Measurements from ENCODE around the gene TMPRSS13.

Gene TMPRSS13

DNA sequence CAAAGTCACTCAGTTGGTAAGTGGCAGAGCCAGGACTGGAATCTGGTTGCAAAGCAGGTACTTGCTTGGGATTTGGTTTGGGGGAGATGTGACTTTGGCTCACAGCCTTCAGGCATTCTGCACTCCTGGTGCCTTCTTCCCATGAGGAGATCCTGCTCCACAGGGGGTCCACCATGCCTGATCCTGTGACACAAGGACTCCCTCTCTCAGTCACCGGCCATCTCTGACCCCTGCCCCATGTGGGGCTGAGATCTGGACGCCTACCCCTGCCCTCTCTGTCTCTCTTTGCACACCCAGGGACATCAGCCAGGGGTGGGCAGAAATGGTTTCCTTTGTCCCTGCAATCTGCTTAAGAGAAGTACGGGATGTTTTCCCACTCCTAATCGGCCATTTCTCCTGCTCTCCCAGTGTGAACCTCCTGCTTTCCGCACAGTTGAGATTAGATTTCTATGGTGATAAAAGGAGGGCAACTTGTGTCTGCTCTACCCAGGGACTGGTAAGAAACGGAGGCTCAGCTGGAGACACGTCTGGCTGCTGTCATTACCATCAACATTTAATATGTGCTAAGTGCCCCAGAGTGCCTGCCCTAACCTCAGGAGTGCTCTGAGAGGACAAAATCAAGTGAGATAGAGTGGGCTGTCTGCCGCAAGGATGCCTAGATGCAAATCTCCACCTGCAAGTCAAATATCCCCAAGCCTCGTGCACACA is 41.6 kb downstream of the TMPRSS13 start:
- DNase-seq, result no peak

- no peak for DNase-seq
Observed at GRCh38 chr11:117885777-117886176, 43.4 kb downstream of the TMPRSS13 start.

- no peak for DNase-seq
Observed at GRCh38 chr11:117884994-117885393, 44.2 kb downstream of the TMPRSS13 start.

DNA sequence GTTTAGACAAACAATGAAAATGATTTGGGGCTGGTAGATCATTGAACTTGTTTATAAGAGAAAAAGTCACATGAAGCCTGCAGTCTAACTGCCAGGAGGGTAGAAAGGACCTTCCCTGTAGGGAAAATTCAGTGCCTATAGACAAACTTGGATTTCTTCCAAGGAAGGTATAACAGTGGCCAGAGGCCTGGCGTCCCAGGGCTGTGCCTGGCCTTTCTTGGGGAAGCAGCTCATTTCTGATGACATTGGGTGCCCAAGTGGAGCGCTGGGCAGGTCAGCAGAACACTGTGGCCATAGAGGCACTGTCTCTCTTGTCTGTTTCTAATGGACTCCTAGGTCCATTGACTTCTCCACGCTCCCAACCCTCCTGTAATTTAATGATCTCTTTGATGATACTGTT is 46.1 kb downstream of the TMPRSS13 start:
- DNase-seq, result no peak

DNA sequence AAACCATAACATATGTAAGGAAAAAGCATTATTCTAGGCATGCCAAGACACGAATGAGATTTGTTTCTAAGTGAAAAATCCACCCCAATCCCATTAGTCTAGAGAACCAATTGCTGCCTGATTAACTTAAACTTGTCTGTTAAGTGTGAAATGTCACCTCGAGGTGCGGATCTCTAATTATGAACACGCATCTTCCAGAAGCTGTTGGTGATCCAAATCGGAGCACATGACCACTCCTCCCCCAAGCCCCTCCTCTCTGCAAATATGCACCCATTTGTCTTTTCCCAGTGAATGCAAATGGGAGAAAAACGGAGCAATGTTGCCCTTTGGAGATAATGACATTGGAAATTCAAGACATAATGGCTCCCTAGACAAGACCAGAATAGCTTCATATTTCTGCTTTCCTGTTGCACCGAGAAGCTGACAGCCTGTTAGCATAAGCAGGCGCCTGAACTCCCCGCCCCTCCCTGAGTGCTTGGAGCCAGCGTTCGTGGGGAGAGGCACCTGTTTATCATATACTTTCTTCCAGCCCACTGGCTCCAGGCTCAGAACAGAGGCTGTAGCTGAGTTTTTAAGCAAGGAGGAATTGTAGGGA is 46.8 kb downstream of the TMPRSS13 start:
- DNase-seq, result no peak

DNA sequence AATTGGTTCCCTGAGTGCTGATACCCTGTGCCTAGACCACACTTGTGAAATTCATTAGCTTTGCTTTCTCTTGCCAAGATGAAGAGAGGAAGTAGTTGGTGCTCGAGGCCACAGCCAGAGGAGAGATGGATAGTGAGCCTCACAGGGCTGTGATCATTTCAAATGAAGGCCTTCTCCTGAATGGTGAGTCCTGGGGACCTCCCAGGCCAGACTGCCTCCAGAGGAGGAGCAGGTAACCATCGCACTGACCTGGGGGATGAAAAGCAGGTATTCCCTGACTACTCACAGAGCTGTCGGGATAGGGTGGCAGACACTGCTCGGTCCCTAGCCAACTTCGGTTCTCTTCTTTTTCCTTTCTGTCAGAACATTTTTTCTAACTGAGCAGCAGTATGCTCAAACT is 48.0 kb downstream of the TMPRSS13 start:
- DNase-seq, result no peak

DNA sequence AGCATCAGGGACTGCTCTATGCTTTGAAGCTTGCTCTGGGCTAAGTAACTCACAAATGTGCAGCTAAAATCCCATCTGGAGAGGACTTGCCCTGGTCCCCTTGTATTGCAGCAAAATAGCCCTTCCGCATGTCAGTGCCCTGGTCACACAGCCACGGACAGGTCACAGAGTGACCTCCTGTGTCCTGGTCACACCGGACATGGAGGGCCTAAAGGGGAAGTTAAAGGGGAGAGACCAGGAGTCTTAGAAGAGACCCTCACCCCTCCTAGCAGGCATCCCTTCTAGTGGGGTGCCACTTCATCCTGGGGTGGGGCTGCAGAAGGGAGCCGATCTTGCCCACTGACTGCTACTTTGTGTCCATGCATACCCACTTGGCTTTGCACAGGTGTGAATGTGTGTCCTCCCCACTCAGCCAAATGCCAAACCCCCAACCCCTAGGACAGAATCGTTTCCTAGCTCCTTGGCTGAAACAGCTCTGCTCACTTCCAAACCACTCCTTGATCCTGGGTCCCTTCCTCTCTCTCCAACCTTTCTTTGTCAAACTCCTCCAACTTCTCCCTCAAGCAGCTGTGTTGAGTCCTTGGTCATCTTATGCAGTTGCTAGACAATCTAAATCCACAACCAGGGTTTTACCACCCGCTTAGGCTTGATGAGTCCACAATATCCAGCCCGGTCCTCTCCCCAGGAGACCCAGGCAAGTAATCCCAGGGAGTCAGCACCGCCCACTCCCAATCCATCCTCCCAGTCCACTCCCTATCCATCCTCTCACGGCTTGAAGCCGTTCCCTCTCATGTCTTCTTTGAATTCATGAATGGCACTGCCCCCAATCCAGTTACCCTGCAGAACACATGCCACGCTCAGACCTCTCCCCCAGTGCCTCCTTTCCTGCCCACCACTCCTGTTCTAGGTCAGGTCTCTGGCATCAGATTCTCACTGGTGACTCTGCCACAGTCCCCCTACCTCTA is 49.4 kb downstream of the TMPRSS13 start:
- no peak for DNase-seq

DNA sequence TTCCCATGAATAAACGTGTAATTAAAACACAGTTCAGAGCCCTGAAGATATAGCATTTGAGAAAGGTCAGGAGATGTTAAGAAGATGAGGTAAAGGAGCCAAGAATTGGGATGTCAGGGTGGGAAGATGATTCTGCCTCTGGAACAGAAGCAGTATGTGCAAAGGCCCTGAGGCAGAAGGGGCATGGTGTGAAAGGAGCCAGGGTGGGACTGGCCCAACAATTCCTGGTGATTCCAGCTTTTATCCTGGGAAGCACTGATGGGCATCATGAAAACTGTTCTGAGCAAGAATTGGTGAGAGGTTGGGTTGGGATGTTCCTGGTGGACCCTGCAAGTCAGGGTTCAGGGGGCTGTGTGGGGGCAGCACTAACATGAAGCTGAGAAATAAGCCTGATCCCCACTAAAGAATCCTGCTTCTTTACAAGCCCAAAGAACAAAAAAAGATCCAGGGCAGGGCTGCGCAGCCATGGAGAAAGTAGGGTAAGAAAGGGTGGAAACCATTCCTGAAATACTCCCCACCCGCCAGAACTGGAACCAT is 50.2 kb downstream of the TMPRSS13 start:
- no peak for DNase-seq

DNA sequence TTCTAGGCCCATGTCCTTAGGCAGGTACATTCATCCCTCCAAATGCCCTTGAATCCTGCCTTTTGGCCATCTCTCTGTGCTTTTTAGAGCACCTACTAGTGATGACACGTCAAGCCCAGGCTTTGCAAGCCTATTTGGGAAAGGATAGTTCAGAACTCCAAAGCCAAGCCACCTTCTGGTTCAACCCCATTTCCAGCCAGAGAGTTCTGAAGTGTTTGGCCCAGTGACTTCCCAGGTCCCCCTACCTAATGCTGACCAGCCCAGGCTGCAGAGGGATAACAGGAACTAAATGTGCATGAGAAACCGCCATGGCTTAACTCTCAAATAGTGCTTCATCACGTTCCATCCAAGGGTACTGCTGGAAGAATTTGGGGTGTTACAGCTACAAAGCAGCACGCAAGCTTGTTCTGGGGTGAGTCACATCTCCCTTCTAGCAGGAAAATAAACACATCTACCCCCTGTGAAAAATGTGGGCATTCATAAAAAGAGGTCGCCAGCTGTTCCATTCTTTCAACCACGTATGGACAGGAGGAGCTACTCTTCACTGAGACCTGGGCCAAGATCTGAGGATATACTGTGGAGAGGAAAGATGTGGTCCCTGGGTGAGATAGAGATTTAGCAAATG is 50.8 kb downstream of the TMPRSS13 start:
- DNase-seq, result no peak

DNA sequence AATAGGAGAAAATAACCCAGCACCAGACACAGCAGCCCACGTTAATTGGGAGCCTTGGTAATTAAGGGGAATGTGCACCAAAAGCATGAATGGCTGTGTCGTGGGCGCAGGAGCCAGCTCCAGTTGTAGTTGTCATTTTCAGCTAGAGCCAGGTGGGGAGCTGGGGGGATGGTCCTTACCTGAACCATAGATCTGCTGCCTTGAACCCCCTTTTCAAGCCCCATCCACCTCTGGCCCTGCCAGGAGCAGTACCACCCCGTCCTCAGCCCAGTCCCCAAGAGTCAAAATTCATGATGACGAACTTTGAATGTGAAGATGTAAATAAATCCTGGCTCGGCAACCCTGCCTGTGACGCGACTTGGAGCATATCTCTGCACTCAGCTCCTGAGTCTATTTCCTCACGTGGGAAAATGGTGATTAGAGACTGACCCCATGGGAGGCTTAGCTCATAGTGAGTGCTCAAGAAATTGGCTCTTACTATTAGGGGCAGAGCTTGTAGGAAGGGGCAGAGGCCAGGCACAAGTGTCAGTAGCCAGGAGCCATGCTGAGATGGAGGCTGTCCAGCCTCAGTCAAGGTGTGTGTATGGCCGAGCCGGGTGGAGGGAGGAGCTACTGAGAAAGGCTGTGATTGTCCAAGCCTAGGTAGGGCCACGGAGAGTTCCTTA is 52.0 kb downstream of the TMPRSS13 start:
- no peak for DNase-seq

DNA sequence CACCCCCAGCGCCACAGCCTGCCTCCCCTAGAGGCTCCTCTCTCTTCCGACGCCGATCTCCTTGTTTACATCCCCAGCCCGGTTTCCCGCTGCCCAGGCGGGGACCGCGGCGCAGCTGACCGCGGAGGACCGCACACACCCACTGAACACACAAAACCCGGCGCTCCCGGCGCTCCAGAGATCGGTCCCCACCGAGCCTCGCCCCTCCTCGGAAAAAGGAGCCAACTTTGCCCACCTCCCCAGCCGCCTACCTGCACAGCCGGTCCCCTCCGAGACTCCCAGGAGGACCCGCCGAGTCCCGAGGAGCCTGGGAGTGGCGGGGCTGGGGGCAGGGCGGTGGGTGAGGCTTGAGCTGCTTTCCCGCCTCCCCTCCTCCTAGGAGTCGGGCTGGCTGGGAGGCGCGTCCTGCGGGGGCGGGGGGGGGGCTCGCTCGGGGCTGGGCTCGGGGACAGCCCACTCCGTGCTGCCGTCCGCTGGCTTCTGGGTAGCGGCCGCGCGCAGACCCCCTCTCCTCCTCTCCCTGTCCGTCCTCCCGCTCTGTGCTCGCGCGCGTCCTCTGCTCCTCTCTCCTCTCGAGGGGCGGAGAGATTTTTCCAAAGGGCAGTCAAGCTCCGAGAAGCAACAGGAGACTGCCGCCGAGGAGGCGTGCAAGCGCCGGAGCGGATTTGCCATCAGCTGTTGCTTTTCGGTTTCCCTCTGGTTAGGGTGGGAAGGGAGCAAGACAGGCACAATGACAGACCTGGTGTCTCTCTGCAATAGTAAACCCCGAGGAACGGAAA is 52.7 kb downstream of the TMPRSS13 start, which contains the start of gene FXYD6:
FXYD6 (minus strand) TSS at position 318 of the 779 bp plus-strand sequence. CDS start 33,882 bp downstream, outside the sequence.
- DNase-seq, result no peak

- DNase-seq, result no peak
Observed at GRCh38 chr11:117876059-117876340, 53.2 kb downstream of the TMPRSS13 start.

DNA sequence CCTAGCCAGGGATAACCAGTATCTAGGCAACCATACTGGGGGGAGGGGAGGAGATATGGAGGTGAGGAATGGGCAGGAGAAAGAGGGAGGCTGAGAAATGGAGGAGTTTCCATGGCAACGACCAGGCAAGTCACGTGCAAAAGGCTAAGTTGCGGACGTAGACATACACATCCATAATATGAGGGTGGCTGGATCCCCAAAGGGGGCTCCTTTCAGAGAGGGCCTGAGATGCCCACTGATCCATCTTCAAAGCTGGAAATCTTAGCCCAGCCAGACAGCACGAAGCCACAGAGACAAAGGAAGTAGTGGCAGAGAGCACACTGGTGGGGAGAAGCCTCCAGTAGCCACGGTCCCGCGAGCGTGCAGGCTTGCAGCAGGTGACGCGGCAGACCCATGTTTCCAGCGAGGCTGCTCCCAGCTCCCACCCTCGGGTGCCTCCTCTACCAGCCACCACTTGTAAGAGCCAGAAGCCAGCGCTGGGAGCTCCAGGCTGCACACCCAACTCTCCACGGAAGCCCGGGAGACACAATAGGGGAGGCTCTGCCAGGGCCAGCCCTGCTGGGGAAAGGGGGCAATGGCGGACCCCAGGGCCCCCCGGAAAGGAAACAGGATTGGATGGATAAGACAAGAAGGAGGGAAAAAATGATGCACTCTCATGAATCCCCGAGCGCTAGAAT is 53.7 kb downstream of the TMPRSS13 start:
- no peak for DNase-seq

DNA sequence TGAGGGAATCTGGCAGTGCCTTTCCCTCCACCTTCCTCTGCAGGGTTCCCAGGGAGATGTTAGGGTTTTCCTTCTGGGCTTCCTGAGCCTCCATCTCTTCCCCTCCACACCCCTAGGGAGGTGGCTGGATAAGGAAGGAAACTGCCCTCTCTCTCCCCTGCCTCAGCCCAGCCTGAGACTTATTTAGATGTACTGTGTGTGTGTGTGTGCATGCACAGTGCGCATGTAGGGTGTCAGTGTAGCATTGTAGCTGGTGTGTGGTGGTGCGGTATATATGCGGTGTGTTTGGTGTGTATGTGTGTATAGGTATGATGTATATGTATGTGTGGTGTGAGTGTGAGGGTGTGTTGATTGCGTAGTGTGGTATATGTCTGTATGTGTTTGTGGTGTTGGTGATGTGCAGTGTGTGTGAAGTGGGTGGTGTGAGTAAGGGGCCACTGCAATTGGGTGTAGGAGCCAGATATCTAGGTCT is 54.3 kb downstream of the TMPRSS13 start:
- no peak for DNase-seq

DNA sequence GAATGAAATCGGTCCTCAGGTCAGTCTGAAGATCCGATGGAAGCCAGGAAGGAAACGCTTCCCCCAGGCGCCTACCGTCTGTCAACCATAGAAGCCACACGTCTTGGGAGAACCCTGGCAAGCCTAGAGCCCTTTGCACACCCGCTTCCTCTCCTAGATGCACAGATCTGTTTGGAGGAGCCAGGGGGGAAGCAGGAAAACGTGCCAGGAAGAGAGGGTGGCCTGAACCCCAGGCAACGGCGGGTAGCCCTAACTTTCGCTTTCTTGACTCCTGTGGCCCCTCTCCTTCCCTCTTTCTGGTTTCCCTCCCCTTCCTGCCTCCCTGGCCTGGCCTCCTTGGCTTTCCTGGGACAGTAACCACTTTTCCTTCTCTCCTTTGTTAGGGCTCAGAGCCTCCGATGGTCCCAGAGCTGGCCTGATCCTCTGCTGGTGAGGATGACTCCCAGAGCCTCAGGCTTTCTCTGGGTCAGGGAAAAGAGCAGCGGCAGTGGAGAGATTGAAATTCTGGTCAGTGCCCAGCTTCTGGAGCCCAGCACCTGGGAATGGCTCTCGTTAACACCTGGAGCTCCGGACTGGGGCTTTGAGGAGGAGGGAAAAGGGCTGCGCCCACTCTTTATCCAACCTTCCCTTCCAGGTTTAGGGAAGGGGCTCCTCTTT is 54.8 kb downstream of the TMPRSS13 start:
- DNase-seq, result no peak

DNA sequence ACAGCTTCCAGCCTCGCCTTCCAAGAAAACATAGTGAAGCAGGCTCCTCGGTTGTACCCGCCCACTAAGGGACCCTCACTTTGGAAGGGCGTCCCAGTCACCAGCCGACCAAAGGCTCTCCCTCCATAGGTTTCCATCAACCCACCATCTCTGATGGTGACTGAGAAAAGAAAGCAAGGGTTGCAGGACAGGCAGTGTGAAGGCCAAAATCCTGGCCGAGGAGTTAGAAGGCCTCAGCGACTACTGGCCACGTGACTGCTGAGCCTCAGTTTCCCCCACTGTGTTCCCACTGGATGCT is 55.4 kb downstream of the TMPRSS13 start:
- no peak for DNase-seq

DNA sequence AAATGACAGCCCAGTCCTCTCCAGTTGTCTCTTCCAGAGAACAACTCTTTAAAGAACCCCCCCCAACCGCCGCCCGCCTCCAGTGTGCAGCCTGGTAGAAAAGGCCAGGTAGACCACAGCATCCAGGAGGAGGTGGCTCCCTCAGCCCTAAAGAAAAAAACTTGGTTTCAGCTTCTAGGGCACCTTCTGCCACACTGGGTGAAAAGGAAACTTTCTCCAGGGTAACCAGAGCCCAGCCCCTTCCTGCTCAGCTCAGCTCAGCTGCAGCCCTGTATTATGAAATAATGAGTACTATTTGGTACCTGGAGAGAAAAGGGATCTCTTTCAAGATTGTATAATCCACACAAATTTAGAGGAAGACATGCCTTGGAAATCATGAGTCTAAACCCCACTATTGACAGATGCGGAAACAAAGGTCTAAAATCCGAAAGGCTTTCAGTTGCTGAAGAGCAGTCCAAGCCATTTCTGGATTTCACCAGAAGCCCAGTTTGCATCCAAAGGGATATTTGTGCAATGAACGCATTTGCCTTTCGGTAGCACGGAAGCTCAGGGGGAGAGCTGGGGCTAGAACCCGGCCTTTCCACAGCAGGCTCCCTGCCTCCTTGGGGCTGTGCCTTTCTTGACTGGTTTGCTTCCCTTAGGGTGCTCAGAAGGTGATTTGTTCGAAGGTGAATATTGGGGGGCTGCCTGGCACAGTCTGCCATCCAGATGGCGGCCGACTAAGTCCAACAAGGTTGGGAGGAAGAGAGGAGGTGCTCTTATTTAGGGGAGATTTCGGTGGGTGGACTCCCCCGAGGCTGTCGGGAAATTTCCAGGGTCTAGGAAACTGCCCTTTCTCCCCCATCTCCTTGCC is 56.0 kb downstream of the TMPRSS13 start:
- no peak for DNase-seq

GRCh38 chr11:117872420-117872961 is 56.7 kb downstream of the TMPRSS13 start:
- no peak for DNase-seq

GRCh38 chr11:117871784-117872183 is 57.4 kb downstream of the TMPRSS13 start:
- DNase-seq, result no peak

Data from activated gamma-delta T cell (primary cell).